Measurements from ENCODE around the gene MAD2L1BP. TPM values are rescaled to one million over a fixed set of nuclear protein-coding genes. Genes with fewer than 3 reads are reported as not detected.

MAD2L1BP gene
- total RNA-seq, 6 donors from 2014 or later = 16.8 to 66.4 (median 24.9) TPM

- no peak for DNase-seq
- 52 to 66% methylated on average over 6 to 8 of the region's 8 CpGs for WGBS, 2 donors
- Histone ChIP-seq H3K4me3 (no peak overlapping the region), H3K27me3 (no peaks in the 10 kb centered on the region), H3K27ac (no peak overlapping the region), H3K36me3 (peaks cover 3 to 34% (median 27%) of the 10 kb centered on the region in 4 donors), H3K9me3 (no peaks in the 10 kb centered on the region), H3K4me1 (peaks cover 23 to 46% (median 32%) of the 10 kb centered on the region in 4 donors)
- TF ChIP-seq POLR2A (IDR thresholded peaks at IDR 0.05) = no peak
- no peak for TF ChIP-seq EP300 (IDR thresholded peaks at IDR 0.05)
- no peak for TF ChIP-seq POLR2AphosphoS5 (IDR thresholded peaks at IDR 0.05)
- no peak for TF ChIP-seq CTCF (IDR thresholded peaks at IDR 0.05)
- peak in 1 of 2 donors; percentile 57 for ATAC-seq (ENCODE audit: low FRiP score in 2 of 2)
These were observed 47.2 kb downstream of the MAD2L1BP start for GRCh38 chr6:43682724-43683429.

- peak overlapping the region in 1 of 4 donors; percentile 25 for H3K27ac ChIP-seq
- TF ChIP-seq EP300 (IDR thresholded peaks at IDR 0.05) (no peak), CTCF (IDR thresholded peaks at IDR 0.05) (no peak), POLR2A (IDR thresholded peaks at IDR 0.05) (no peak), POLR2AphosphoS5 (IDR thresholded peaks at IDR 0.05) (no peak)
- 54 to 74% methylated on average over 1 of the region's 1 CpG for WGBS, 2 donors
- H3K9me3 ChIP-seq = no peaks in the 10 kb centered on the region
- H3K27me3 ChIP-seq = no peaks in the 10 kb centered on the region
- H3K36me3 ChIP-seq = peaks cover 0 to 24% (median 18%) of the 10 kb centered on the region in 4 donors
- DNase-seq = no peak
- peaks cover 29 to 52% (median 39%) of the 10 kb centered on the region in 4 donors for H3K4me1 ChIP-seq
- no peak overlapping the region for H3K4me3 ChIP-seq
- ATAC-seq (ENCODE audit: low FRiP score in 2 of 2) = no peak
These were observed 48.2 kb downstream of the MAD2L1BP start for GRCh38 chr6:43683708-43684455.

GRCh38 chr6:43687079-43687436 lies 51.4 kb downstream of the MAD2L1BP start:
- DNase-seq = no peak
- no peak for ATAC-seq (ENCODE audit: low FRiP score in 2 of 2)
- Histone ChIP-seq H3K9me3 (no peaks in the 10 kb centered on the region), H3K4me3 (peak overlapping the region; percentile 83 to 97 (median 88)), H3K36me3 (peaks cover 0 to 5% (median 0%) of the 10 kb centered on the region in 4 donors), H3K27ac (peak overlapping the region; percentile 81 to 92 (median 84)), H3K4me1 (peaks cover 29 to 44% (median 36%) of the 10 kb centered on the region in 4 donors), H3K27me3 (no peaks in the 10 kb centered on the region)
- TF ChIP-seq POLR2AphosphoS5 (IDR thresholded peaks at IDR 0.05) (no peak), CTCF (IDR thresholded peaks at IDR 0.05) (no peak)
- 13 to 15% methylated on average over 10 of the region's 10 CpGs for WGBS, 2 donors

GRCh38 chr6:43687437-43688347 lies 52.1 kb downstream of the MAD2L1BP start, which contains the start of gene MRPS18A:
Gene MRPS18A (minus strand): TSS chr6:43687791. CDS start chr6:43687779, 12 bp downstream.
- no peaks in the 10 kb centered on the region for H3K9me3 ChIP-seq
- TF ChIP-seq CTCF (IDR thresholded peaks at IDR 0.05) (peak in 1 of 6 experiments; percentile 10), POLR2A (IDR thresholded peaks at IDR 0.05) (peak in 3 of 4 donors; percentile 19 to 67 (median 24)), EP300 (IDR thresholded peaks at IDR 0.05) (peak in 1 of 4 donors; percentile 3), POLR2AphosphoS5 (IDR thresholded peaks at IDR 0.05) (peak; percentile 75 to 82)
- DNase-seq (peak; percentile 89 to 94), ATAC-seq (ENCODE audit: low FRiP score in 2 of 2) (peak; percentile 93 to 96)
- peak within 1 kb of the TSS; percentile 81 to 92 (median 84) for H3K27ac ChIP-seq
- WGBS, 2 donors = 2 to 4% methylated on average over 19 to 43 of the region's 43 CpGs
- no peaks in the 10 kb centered on the region for H3K27me3 ChIP-seq
- H3K4me3 ChIP-seq = peak within 1 kb of the TSS; percentile 83 to 97 (median 88)
- peaks cover 29 to 39% (median 36%) of the 10 kb centered on the region in 4 donors for H3K4me1 ChIP-seq
- H3K36me3 ChIP-seq = peaks cover 0 to 3% (median 0%) of the 10 kb centered on the region in 4 donors

All from upper lobe of left lung (tissue), 6 donors.